GM19351 (cell line): ENCODE data around the gene HECTD4.
"Not testable (repeated sequence)": the region's sequence is repeated elsewhere in the genome, so short reads cannot be mapped to it uniquely, and the experiment has no call there.

Experiments used
- ATAC-seq: cut with Tn5 transposase; IDR thresholded peaks from one replicate; pipeline ENCODE4 v1.9.1; 2021; ENCODE audit warnings: mild to moderate bottlenecking, moderate library complexity; ENCODE audit not compliant: unreplicated experiment

HECTD4 gene

DNA sequence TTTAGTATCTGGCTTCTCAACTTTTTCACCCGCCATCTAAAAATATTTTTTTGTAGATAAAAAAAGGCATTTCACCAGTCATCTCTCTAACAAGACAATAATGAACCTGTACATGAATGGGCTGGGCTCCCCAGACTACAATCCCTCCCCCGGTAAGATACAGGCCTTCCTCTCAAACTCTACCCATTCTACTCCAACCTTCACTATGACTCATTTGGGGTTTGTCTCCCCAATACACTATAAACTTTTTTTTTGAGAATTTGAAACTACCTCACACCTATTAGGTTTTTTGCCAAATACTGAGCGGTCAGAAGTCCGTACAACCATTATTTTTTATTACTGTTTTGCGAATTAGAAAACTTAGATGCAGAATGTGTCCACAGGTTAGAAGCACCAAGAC lies 26.4 kb upstream of the HECTD4 start:
- no peak for ATAC-seq

- ATAC-seq = not testable (repeated sequence)
Observed at GRCh38 chr12:112407683-112408082, 25.5 kb upstream of the HECTD4 start.

DNA sequence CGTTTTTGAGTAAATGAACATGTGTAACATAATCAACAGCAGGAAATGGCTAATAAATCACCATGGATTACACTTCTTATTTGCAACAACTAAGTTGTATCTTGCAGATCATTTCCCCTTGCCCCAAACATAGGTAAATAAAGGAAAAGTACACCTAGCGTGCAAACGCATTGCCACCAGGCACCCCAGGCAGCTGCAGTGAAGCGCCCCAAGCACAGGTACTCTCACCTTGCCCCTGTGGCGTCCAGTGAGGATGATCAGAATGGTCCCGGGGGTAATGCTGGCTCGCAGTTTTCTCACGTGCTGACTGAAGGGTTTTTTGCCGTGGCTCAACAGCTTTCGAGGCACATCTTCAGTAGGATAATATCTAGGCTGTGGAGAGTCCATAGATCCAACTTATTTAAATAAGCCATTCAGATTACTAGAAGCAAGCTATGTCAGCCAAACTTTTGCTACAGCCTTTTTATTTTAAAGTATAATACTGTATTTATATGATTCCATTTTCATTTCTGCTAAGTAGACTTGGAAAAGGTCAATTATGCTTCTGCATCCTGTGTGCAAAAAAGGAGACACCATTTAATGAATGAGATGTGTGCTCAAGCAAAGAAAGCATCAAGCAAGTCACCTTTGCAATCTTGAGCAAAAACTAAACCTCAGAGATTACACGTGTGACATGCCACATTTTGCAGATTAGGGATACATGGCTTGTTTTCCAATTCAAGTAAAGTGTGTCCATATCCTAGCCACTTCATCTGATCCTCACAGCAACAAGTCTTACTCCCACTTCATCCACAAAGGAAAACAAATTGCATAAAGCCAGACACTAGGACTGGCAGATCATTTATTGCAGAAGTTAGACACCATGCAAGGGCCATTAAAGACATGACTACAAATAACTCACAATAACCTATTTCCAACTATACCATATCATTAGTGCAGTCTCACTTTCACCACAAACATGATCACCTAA lies 24.6 kb upstream of the HECTD4 start:
- ATAC-seq = no peak

DNA sequence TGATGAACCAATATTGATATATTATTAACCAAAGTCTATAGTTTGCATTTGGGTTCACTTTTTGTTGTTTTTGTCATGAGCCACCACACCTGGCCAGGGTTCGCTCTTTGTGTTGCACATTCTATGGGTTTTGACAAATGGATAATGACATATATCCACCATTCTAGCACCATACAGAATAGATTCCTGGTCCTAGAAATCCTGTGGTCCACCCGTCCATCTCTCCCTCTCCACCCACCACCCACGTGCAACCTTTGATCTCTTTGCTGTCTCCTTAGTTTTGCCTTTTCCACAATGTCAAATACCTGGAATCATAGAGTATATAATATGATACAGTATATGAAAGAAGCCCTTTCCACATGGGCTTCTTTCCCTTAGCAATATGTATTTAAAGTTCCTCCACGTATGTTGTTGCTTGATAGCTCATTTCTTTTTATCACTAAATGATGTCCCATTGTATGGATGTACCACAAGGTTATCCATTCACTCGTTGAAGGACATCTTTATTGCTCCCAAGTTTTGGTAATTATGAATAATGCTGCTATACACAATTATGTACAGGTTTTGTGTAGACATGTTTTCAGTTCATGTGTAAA lies 19.8 kb upstream of the HECTD4 start:
- no peak for ATAC-seq

GRCh38 chr12:112401054-112401453 lies 18.8 kb upstream of the HECTD4 start:
- no peak for ATAC-seq

GRCh38 chr12:112393328-112393727 lies 11.1 kb upstream of the HECTD4 start:
- ATAC-seq = no peak

- not testable (repeated sequence) for ATAC-seq
Observed at GRCh38 chr12:112389922-112390654, 7.9 kb upstream of the HECTD4 start.

DNA sequence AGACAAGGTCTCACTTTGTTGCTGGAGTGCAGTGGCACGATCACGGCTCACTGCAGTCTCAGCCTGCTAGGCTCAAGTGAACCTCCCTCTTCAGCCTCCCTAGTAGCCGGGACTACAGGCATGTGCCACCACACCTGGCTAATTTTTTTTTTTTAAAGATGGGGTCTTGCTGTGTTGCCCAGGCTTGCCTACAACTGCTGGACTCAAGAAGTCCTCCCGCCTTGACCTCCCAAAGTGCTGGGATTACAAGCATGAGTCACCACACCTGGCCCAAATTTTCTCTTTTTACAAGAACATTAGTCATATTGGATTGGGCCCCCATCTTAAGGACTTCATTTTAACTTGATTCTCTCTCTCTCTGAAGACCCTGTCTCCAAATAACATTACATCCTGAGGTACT lies 7.0 kb upstream of the HECTD4 start:
- ATAC-seq = no peak

DNA sequence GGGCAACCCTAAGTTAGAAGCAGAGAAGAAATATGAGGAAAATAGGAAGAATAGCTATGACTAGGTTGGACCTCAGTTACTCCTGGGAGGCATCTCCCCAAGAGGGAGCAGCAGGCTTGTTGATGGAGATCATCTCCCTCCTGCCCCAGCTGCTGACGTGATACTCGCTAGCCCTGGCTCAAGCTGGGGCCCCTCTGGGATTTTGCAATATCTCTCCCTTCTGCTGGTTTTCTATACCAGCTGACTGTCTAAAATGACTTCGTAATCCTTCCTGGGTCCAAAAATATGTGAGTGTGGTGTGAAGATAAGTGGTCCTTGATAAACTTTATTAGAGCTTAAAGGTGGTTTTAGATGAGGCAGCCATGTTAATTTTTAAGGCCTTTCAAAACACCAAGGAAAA lies 4.5 kb upstream of the HECTD4 start:
- no peak for ATAC-seq

DNA sequence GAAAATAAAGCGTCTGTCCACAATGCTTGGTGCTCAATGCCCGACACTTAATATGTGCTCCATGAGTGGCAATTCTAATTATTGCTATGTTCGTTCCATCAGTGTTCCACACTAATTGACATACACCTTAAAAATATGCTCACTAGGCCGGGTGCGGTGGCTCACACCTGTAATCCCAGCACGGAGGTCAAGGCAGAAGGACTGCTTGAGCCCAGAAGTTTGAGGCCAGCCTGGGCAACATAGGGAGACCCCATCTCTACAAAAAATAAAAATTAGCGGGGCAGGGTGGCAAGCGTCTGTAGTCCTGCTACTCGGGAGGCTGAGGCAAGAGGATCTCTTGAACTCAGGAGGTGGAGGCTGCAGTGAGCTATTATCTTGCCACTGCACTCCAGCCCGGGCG lies 635 bp upstream of the HECTD4 start:
- no peak for ATAC-seq

DNA sequence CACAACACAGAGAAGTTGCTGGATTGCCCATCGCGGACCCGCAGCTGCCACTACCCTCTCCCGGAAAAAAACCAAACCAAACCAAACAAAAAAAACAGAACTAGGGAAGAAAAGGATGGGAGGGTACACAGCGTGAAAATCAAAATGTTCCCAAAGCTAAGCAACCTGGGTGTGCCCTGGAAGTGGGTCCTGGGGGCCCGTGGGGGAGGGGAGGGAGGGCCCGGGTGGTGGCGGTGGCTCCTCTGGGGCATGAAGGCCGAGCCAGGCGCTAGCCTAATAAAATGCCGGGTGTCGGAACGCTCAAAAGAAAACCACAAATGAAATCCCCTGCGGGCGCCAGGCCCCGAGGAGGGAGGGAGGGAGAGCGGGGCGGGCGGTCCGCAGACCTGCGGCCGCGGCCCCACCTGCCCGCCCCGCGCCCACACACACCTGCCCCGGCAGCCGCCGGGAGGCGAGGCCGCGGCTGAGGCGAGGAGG lies 787 bp downstream of the HECTD4 start:
- peak; percentile 50 for ATAC-seq

DNA sequence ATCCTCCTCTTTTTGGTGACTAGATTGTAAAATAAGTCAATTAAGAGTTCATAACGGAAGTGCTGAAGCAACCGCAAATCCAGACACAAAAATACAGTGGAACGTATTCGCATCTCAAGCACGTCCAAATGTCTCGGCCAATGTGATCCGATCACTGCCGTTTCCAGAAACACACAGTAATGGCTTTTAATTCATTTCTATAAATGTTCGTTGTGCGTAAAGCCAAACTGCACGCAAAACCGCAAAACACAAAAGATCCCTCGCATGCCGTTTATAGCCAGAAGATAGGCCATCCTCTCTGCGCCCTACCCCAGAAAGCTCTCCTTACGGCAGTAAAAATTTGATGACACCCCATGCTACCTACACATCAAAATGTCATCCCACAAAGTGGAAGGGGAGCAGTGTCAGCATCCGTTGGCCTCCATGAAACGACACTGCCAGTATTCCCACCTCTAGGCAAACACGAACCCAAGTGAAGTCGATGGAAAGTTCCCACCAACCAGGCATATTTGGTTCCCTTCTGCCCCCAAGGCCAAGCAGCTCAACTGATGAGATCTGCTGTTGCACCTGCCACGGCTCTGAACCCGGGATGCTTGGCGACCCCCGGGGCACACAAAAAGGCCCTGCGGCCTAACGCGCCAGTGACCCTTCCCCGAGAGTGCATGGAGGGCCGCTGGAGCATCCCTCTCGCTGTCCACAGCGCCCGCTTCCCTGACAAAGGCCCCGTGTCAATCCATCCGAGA lies 1.4 kb downstream of the HECTD4 start:
- ATAC-seq = no peak

DNA sequence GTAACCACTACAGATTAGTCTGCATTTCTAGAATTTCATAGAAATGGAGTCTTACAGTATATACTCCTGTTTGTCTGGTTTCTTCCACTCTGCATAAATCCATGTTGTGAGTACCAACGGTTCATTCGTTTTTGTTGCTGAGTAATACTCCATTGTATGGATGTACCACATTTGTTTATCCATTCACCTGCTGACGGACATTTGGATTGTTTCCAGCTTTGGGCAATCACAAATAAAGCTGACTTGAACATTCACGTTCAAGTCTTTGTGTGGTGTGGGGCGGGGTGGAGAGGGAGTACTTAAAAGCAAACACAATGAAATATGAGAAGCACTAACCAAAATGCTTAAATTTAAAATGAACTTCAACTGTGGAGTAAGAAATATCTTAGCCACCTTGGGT lies 7.1 kb downstream of the HECTD4 start:
- ATAC-seq = no peak

DNA sequence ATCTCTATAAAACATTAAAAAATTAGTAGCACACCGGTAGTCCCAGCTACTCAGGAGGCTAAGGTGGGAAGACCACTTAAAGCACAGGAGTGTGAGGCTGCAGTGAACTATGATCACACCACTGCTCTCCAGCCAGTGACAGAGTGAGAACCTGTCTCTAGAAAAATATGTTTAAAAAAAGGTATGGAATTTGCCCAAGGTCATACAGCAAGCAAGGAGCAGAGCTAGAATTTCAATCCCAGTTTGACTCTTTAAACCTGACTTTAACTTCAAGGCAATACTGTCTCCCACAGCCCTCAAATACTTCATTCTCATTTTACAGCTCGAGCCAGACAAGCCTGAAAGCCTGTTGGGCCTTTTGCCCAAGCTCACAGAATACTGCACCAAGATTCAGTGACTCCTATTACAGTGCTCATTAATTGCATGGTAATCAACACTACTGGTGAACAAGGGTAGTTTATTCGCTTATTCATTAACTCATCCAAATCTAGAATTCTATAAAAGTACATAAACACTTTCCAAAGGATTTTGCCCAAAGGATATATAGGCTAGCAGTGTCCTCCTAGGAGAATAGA lies 8.0 kb downstream of the HECTD4 start:
- ATAC-seq = no peak

GRCh38 chr12:112370868-112371510 lies 11.2 kb downstream of the HECTD4 start:
- no peak for ATAC-seq

DNA sequence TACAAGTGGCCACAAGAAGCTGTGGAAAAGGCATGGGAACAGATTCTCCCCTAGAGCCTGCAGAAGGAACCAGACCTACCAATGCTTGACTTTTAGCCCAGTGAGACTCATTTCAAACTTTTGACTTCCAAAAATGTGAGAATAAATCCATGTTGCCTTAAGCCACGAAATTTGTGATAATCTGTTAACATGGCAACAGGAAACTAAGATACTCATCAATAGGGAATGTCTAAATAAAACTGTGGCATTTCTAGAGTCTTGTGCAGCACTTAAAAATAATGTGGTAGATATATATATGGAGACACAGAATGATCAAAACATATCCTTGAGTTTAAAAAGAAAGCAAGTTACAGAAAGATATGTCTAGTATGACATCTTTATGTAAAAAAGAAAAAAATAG lies 12.0 kb downstream of the HECTD4 start:
- no peak for ATAC-seq

- ATAC-seq = no peak
Observed at GRCh38 chr12:112368856-112369255, 13.4 kb downstream of the HECTD4 start.

GRCh38 chr12:112367965-112368364 lies 14.3 kb downstream of the HECTD4 start:
- no peak for ATAC-seq

DNA sequence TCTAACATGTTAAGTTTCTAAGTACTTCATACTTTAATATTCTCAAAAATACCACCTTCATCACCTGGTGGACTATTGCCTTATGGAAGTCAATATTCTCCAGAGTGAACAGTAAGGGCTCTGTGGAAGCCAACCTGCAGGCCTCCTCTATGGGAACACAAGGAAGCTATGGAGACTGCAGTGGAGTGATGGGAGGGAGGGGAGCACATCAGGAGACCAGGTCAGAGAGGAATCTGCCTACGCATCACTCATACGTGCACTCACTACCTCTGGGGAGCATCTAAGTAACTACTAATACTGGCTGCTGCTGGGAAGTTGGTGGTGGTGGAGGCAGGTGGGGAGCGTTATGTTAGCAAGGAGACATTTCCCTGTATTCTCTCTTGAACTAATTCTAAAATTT lies 19.9 kb downstream of the HECTD4 start:
- no peak for ATAC-seq

DNA sequence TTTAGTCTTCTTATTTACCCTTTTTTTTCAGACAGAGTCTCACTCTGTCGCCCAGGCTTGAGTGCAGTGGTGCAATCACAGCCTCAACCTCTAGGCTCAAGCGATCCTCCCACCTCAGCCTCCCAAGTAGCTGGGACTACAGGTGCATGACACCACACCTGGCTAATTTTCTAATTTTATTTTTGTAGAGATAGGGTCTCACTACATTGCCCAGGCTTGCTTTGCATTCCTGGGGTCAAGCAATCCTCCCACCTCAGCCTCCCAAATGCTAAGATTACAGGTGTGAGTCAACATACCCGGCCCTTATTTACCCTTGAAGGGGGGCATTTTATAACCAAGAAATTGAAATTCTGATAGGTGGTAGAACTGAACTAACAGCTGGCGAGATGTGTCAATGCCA lies 21.0 kb downstream of the HECTD4 start:
- ATAC-seq = no peak
